Activated CD4-positive, alpha-beta T cell treated with anti-CD3 and anti-CD28 coated beads, Interleukin-2, Interleukin-6, amounts not matched to agents 100 ng/mL and 50 ng/mL, durations not matched to agents 16 hours and 8 hours (primary cell): ENCODE measurements around the gene MAML1.
"Not testable (repeated sequence)": the region's sequence is repeated elsewhere in the genome, so short reads cannot be mapped to it uniquely, and the experiment has no call there.

Experiments used
- DNase-seq: peaks from one replicate; pipeline ENCODE4 v3.0.0-alpha.2; 2020

The MAML1 gene

DNA sequence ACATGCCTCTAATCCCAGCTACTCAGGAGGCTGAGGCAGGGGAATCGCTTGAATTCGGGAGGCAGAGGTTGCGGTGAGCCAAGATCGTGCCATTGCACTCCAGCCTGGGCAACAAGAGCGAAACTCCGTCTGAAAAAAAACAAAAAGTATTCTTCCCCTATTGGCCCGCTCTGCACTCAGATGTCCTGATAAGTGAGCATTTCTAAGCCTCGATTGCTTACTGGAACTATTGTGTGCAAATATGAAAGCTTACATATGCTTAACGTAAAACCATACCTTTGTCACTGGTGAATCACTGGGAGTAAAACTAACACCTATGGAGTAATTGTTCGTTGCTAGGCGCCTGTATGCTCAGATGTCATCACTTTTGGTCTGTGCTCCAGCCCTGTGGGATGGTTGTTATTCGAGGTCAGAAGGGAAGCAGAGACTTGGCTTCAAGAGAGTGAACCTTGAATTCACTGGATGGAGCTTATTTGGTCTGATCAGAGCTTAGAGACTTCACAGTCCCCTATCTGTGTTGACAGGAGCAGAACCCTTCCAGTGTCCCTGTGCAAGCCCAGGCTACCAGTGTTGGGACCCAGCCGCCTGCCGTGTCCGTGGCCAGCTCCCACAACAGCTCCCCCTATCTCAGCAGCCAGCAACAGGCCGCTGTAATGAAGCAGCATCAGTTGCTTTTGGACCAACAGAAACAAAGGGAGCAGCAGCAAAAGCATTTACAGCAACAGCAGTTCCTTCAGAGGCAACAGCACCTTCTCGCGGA is 35.9 kb downstream of the MAML1 start:
- no peak for DNase-seq

GRCh38 chr5:179769271-179769670 is 36.6 kb downstream of the MAML1 start:
- DNase-seq = no peak

- DNase-seq = no peak
Measured at GRCh38 chr5:179769796-179770195, 37.2 kb downstream of the MAML1 start.

DNA sequence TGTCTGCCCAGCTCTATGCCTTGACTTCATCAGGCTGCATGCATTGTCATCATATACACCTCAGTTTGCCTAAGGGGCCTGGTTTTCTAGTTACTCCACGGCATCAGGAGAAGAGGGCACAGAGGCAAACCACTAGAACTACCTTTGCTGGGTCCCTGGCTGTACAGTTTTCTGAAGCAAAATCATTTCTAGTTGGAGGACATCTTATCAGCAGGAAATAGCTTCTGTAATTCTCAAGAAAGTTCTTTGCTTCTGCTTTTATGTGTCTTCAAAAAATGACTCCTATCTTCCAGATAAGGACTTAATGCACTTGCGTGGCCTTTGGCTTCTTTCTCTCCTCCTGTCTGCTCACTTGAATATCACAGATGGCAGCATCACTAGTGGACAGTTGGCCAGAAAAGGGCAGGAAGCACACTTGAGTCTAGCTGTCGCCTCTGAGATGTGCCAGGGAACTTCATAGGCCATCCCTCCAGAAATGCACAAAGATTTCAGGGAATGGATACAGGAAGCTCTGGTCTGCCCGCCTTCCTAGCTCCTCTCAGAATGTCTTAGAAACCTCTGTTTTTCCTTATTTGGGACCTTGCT is 38.8 kb downstream of the MAML1 start:
- DNase-seq = no peak

DNA sequence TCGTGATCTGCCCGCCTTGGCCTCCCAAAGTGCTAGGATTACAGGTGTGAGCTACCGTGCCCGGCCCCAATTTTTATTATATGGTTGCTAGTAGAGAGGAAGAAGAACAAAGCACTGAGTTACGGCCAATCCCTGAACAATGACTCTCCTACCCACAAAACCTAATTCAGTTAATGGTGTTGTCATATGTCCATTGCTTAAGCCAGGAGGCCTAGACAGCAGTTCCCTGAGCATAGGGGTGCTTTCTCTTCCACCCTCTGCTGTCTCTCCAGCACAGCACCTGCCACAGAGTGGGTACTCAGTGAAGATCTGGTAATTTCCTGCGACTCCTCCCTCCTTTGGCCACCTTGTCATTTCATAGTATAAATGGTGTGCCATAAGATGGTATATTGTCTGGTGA is 39.7 kb downstream of the MAML1 start:
- no peak for DNase-seq

DNA sequence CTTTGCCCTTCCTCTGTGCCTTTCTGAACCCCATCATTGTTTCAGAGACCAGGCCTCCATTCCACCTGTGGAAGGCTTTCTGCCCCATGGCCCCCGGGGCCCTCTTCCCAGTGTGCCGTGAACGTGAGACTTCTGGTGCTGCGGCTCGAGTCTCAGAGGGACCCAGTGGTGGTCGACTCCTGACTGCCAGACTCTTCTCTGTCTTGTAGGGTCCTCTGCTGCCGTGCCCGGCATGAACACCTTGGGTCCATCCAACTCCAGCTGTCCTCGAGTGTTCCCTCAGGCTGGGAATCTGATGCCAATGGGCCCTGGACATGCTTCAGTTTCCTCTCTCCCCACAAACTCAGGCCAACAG is 41.0 kb downstream of the MAML1 start:
- no peak for DNase-seq

DNA sequence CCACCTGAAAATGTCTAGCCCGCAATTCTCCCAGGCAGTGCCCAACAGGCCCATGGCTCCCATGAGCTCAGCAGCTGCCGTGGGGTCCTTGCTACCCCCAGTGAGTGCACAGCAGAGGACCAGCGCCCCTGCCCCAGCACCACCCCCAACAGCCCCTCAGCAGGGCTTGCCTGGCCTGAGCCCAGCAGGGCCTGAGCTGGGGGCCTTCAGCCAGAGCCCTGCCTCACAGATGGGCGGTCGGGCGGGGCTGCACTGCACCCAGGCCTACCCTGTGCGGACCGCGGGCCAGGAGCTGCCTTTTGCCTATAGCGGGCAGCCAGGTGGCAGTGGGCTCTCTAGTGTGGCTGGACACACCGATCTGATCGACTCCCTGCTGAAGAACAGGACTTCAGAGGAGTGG is 41.8 kb downstream of the MAML1 start:
- DNase-seq = no peak

GRCh38 chr5:179776411-179776938 is 43.9 kb downstream of the MAML1 start:
- no peak for DNase-seq

DNA sequence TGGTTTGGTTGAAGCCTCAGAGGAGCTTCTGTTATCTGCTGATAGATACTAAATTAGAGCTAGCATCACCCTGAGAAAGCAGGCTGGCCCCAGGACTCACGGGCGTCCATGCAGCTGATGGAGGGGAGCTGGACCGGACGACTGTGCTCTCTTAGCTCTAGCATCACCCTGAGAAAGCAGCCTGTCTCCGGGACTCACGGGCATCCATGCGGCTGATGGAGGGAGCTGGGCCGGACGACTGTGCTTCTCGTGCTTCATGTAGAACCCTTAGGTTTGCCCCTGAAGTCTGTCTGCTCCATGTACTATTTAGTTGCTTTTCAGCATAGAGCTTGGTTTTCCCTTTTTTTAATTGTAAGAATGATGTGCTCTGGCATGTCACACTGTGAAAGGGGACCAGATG is 44.8 kb downstream of the MAML1 start:
- no peak for DNase-seq

DNA sequence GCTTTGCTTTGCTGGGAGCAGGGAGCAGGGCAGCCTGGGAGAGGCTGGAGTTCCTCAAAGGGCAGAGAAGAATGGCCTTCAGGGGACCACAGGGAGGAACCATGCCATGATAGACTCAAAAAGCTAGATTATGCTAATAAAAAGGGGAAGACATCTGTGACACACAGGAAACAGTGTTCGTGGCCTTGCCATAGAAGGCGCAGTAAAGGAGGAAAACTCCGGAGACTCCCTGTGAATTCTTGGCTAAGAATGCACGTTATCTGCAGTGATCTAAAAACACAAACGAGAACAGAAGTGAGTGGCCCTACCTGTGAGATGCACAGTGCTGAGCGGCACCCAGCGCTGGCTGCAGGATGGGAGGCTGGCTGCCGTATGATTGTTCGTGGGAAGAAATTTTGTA is 45.3 kb downstream of the MAML1 start:
- no peak for DNase-seq

DNA sequence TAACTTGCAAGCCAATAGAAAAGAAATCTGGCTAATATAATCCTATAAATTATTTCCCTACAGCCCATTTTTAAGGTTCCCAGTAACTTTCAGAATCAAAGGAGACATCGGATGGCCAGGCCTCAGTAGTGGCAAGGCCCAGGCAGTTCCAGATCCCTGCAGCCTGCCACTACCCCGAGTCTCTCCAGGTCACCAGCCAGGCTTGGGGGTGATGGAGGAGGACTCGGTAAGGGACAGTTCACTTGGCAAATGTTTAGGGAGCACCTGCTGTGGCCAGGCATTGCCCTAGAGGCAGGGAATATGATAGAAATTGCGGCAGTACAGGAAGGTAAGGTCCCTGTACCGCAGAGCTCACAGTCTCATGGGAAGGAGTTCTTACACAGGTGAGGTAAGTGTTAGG is 46.0 kb downstream of the MAML1 start:
- DNase-seq = no peak

DNA sequence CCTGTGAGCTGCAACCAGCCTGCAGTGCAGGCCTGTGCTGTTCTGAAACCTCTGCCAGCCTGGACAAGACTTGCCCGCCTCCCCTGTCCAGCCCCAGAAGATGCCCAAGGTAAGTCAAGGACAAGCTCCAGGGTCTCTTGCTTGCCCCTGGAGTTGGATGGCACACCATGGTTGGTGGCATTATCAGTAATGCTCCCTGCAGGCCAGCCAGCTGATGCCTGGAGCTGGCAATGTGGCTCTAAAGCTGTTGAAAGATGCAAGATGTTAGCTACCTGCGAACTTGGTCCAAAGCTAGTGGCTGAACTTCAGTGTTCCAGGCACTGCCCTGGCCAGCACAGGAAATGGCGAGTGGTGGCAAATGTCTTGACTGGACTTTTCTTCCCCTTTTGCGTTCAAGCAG is 47.2 kb downstream of the MAML1 start:
- DNase-seq = no peak

GRCh38 chr5:179780362-179780761 is 47.7 kb downstream of the MAML1 start:
- no peak for DNase-seq

DNA sequence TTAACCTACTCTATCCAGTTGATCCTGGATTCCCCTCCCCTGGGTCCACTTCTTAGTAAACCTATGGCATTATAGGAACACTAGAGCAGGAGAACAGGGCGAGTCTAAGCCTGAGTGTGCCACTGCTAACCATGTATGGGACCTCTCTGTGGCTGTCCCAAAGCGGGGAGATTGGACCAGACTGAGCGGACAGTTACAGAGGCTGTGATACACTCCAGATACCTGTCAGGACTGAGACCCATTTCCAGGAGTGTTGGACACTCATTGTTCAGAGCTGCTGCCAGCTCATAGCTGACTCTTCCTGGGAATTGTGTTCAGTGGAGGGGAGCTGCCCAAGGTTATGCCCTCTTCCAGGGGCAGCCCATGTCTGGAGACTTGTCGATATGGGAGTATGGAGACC is 49.2 kb downstream of the MAML1 start:
- DNase-seq = no peak

GRCh38 chr5:179783128-179783527 is 50.5 kb downstream of the MAML1 start:
- no peak for DNase-seq

GRCh38 chr5:179786861-179787260 is 54.2 kb downstream of the MAML1 start:
- DNase-seq = no peak

DNA sequence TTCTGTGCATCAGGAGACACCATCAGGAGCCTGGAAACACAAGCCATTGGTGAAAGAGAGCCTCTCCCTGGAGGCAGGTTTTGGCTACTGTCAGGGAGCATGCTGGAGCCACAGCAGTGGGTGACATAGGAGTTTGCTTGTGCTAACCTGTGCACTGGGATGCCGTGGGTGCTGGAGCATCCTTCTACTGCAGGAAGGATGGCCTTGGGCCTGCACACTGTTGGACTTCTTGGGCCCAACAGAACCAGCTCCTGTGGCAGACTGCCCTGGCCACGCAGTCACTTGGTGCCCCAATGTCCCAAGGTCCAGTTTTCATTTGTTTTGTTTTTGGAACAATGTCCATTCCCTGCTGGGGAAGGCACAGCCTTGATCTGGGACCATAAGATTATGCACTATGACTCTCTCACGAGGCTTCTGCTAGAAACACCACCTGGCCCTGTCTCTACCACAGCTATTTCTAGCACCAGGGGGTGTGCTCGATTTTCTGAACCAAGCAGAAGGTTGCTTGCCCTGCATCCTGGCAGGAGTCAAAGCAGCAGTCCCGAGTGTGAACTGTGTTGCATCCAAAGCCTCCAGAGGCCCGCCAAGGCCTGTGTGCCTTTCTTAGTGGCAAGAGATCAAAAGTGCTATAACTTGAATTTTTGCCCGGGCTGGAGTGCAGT is 55.7 kb downstream of the MAML1 start:
- no peak for DNase-seq

GRCh38 chr5:179789278-179789677 is 56.7 kb downstream of the MAML1 start:
- DNase-seq = not testable (repeated sequence)

DNA sequence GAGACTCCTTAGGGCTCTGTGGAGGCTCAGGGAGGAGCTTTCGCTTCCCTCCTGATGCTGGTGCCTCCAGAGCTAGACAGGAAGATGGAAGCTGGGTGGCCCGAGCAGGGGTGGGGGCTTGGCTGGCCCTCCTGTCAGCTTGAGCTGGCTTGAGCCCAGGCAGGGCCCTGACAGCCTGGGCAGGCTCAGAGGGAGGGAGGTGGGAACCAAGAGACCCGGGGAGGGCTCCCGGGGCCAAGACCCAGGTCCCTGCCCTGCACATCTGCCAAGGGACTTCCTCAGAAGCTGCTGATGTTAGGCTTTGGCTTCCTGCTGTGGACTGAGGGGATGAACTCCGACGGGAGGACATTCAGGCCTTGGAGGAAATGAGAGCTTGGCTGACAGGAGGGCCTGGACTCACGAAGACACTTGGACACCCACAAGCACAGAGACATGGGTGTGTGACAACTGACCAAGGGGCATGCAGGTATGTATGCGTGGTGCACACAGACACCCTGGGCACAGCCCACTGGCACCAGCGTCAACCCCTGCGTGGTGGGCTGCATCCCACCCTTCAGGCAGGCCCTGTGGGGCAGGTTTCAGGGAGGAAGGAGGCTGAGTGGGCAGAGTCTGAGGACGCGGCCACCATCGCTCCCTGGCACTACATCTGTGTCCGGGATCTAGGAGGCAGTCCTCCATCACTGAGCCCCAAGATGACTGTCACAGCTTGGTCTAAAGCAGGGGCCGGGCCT is 59.4 kb downstream of the MAML1 start:
- no peak for DNase-seq

- DNase-seq = no peak
Measured at GRCh38 chr5:179792612-179793467, 60.2 kb downstream of the MAML1 start.

GRCh38 chr5:179793468-179794139 is 61.0 kb downstream of the MAML1 start, which contains the start of gene LTC4S:
TSS of gene LTC4S (plus strand) at chr5:179793986. CDS start at chr5:179794081, 95 bp downstream.
- peak; percentile 55 for DNase-seq

- DNase-seq = no peak
Measured at GRCh38 chr5:179794171-179794570, 61.5 kb downstream of the MAML1 start.
